SU-DHL-6 (cell line): ENCODE measurements around the gene F2.

Experiments
- EZH2phosphoT487 ChIP-seq: fragments of 200-600 bp; sonication (generic), shearing (Covaris generic); conservative IDR thresholded peaks from 2 replicates; pipeline ENCODE4 v1.6.1; 2018; ENCODE audit warnings: mild to moderate bottlenecking, antibody characterized with exemption, low read length, moderate library complexity, mixed read lengths
- TF ChIP-seq, protein P1 (sequence below): fragments of 200-600 bp; sonication (generic); IDR thresholded peaks from one replicate; pipeline ENCODE4 v1.5.1; 2017; ENCODE audit warnings: antibody characterized with exemption, mild to moderate bottlenecking, low read length, moderate library complexity; ENCODE audit not compliant: insufficient read depth, poor library complexity, severe bottlenecking

DNA sequence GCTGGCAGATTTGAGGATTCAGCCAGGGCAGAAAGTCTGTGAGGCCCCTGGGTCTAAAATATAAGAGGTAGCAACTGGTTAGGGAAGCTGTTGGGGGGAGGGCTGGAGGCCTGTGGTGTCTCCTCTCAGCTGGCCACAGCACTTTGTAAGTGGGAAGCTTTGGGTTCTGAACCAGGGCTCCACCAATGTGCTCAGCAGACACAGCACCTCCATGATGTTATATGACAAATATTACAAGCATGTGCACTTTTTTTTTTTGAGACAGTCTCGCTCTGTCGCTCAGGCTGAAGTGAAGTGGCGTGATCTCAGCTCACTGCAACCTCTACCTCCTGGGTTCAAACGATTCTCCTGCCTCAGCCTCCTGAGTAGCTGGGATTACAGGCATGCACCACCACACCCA lies 26.6 kb upstream of the F2 start:
- TF ChIP-seq, protein P1, sequence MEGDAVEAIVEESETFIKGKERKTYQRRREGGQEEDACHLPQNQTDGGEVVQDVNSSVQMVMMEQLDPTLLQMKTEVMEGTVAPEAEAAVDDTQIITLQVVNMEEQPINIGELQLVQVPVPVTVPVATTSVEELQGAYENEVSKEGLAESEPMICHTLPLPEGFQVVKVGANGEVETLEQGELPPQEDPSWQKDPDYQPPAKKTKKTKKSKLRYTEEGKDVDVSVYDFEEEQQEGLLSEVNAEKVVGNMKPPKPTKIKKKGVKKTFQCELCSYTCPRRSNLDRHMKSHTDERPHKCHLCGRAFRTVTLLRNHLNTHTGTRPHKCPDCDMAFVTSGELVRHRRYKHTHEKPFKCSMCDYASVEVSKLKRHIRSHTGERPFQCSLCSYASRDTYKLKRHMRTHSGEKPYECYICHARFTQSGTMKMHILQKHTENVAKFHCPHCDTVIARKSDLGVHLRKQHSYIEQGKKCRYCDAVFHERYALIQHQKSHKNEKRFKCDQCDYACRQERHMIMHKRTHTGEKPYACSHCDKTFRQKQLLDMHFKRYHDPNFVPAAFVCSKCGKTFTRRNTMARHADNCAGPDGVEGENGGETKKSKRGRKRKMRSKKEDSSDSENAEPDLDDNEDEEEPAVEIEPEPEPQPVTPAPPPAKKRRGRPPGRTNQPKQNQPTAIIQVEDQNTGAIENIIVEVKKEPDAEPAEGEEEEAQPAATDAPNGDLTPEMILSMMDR = no peak
- TF ChIP-seq EZH2phosphoT487 = no peak
